Sigmoid colon (tissue), 3 donors: ENCODE results near the gene C19orf38.

ENCODE experiments used
- POLR2A ChIP-seq, 2 donors: fragments of 450-650 bp; IDR thresholded peaks; one replicate each; pipeline ENCODE4 v1.6.1; 2016; ENCODE audit warnings: antibody characterized with exemption in 2 of 2, mild to moderate bottlenecking in 2 of 2, moderate library complexity in 2 of 2
- TF ChIP-seq, protein P1 (sequence below), 4 experiments: fragments of 450-650 bp in 3 of 4; fragments of 200-600 bp in 1 of 4; IDR thresholded peaks; one replicate each; pipeline ENCODE4 v1.5.1; 2016 to 2019; ENCODE audit warnings: antibody characterized with exemption in 4 of 4, mild to moderate bottlenecking in 3 of 4, moderate library complexity in 2 of 4

DNA sequence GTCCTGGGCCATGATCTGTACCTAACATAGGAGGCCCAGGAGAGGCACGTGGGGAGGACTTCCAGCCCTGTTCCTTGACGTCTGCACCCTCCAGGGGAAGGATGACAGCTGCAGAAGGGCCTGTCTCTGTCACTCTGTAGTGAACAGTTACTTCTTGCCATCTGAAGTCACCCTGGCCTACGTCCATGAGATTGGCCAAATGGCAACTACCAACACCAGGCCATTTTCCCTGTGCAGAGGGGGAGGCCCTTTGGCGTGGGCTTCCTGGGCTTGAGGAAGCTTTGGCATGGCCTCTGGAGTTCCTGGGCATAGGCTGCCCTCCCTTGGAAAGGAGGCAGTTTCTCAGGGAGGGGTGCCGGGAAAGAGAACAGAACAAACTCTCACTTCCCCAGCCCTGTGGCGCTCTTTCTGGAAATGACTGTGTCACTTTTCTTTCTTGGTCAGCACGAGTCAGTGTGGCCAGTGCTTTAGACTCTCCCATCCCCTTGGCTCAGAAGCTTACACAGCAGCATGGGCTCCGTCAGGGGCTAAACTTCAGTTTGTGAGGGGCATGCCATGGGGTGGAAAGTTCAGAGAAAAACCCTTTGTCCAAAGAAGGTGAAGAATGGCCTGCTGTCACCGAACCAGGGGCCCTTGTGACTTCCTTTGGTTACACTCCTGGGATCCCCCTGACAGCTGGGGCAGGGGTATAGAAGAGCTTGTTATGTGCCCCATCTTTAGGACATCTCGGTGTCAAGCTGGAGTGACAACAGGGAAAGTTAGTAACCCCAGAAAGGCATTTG lies 28.4 kb downstream of the C19orf38 start:
- TF ChIP-seq, protein P1, sequence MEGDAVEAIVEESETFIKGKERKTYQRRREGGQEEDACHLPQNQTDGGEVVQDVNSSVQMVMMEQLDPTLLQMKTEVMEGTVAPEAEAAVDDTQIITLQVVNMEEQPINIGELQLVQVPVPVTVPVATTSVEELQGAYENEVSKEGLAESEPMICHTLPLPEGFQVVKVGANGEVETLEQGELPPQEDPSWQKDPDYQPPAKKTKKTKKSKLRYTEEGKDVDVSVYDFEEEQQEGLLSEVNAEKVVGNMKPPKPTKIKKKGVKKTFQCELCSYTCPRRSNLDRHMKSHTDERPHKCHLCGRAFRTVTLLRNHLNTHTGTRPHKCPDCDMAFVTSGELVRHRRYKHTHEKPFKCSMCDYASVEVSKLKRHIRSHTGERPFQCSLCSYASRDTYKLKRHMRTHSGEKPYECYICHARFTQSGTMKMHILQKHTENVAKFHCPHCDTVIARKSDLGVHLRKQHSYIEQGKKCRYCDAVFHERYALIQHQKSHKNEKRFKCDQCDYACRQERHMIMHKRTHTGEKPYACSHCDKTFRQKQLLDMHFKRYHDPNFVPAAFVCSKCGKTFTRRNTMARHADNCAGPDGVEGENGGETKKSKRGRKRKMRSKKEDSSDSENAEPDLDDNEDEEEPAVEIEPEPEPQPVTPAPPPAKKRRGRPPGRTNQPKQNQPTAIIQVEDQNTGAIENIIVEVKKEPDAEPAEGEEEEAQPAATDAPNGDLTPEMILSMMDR (IDR thresholded peaks at IDR 0.05), result no peak
- TF ChIP-seq POLR2A (IDR thresholded peaks at IDR 0.05), result no peak
